Forelimb muscle (tissue), 1 donor: ENCODE measurements around the gene PIK3AP1. TPM values are rescaled to one million over a fixed set of nuclear protein-coding genes. Genes with fewer than 3 reads are reported as not detected.

Experiments
- DNase-seq: peaks from one replicate; pipeline ENCODE4 v3.0.0-alpha.2; 2013; ENCODE audit warnings: low read depth
- polyA plus RNA-seq: library from polyadenylated mRNA; unstranded; fragments of 120-200 nt; gene quantifications from one replicate; pipeline ENCODE4 v1.2.1, GENCODE V29; 2013; ENCODE audit not compliant: insufficient read length

The PIK3AP1 gene
- polyA plus RNA-seq, 1 donor: 1.8 TPM

GRCh38 chr10:96645191-96645721 is 75.1 kb downstream of the PIK3AP1 start:
- no peak for DNase-seq

GRCh38 chr10:96643920-96644319 is 76.4 kb downstream of the PIK3AP1 start:
- no peak for DNase-seq

- DNase-seq: no peak
These were observed 77.3 kb downstream of the PIK3AP1 start for GRCh38 chr10:96642973-96643372.

- no peak for DNase-seq
These were observed 77.8 kb downstream of the PIK3AP1 start for GRCh38 chr10:96642530-96642929.

- no peak for DNase-seq
These were observed 78.7 kb downstream of the PIK3AP1 start for GRCh38 chr10:96641396-96642295.

- no peak for DNase-seq
These were observed 80.4 kb downstream of the PIK3AP1 start for GRCh38 chr10:96639899-96640298.

- no peak for DNase-seq
These were observed 81.6 kb downstream of the PIK3AP1 start for GRCh38 chr10:96638696-96639095.

- no peak for DNase-seq
These were observed 82.2 kb downstream of the PIK3AP1 start for GRCh38 chr10:96638120-96638519.

- no peak for DNase-seq
These were observed 82.6 kb downstream of the PIK3AP1 start for GRCh38 chr10:96637709-96638108.

GRCh38 chr10:96636551-96636950 is 83.8 kb downstream of the PIK3AP1 start:
- no peak for DNase-seq

GRCh38 chr10:96632974-96633710 is 87.2 kb downstream of the PIK3AP1 start:
- DNase-seq: no peak

- DNase-seq: no peak
These were observed 93.0 kb downstream of the PIK3AP1 start for GRCh38 chr10:96627292-96627691.

- DNase-seq: no peak
These were observed 93.5 kb downstream of the PIK3AP1 start for GRCh38 chr10:96626795-96627194.

- no peak for DNase-seq
These were observed 95.1 kb downstream of the PIK3AP1 start for GRCh38 chr10:96625173-96625572.

- no peak for DNase-seq
These were observed 98.1 kb downstream of the PIK3AP1 start for GRCh38 chr10:96622013-96622787.

- DNase-seq: no peak
These were observed 100.2 kb downstream of the PIK3AP1 start for GRCh38 chr10:96619796-96620773.

- DNase-seq: no peak
These were observed 101.2 kb downstream of the PIK3AP1 start for GRCh38 chr10:96619120-96619519.

- DNase-seq: no peak
These were observed 101.7 kb downstream of the PIK3AP1 start for GRCh38 chr10:96618653-96619052.

- DNase-seq: no peak
These were observed 103.4 kb downstream of the PIK3AP1 start for GRCh38 chr10:96616961-96617360.

- no peak for DNase-seq
These were observed 105.8 kb downstream of the PIK3AP1 start for GRCh38 chr10:96614515-96614914.

GRCh38 chr10:96613576-96613975 is 106.7 kb downstream of the PIK3AP1 start:
- DNase-seq: no peak
